ENCODE data around the gene CRABP2. TPM values are rescaled to one million over a fixed set of nuclear protein-coding genes. Genes with fewer than 3 reads are reported as not detected.

The CRABP2 gene
- total and polyA plus RNA-seq, 2 experiments from 2014 or later = 45.9 to 137 TPM

GRCh38 chr1:156704166-156704711 lies 1.1 kb downstream of the CRABP2 start (continued):
- TF ChIP-seq, protein P1, sequence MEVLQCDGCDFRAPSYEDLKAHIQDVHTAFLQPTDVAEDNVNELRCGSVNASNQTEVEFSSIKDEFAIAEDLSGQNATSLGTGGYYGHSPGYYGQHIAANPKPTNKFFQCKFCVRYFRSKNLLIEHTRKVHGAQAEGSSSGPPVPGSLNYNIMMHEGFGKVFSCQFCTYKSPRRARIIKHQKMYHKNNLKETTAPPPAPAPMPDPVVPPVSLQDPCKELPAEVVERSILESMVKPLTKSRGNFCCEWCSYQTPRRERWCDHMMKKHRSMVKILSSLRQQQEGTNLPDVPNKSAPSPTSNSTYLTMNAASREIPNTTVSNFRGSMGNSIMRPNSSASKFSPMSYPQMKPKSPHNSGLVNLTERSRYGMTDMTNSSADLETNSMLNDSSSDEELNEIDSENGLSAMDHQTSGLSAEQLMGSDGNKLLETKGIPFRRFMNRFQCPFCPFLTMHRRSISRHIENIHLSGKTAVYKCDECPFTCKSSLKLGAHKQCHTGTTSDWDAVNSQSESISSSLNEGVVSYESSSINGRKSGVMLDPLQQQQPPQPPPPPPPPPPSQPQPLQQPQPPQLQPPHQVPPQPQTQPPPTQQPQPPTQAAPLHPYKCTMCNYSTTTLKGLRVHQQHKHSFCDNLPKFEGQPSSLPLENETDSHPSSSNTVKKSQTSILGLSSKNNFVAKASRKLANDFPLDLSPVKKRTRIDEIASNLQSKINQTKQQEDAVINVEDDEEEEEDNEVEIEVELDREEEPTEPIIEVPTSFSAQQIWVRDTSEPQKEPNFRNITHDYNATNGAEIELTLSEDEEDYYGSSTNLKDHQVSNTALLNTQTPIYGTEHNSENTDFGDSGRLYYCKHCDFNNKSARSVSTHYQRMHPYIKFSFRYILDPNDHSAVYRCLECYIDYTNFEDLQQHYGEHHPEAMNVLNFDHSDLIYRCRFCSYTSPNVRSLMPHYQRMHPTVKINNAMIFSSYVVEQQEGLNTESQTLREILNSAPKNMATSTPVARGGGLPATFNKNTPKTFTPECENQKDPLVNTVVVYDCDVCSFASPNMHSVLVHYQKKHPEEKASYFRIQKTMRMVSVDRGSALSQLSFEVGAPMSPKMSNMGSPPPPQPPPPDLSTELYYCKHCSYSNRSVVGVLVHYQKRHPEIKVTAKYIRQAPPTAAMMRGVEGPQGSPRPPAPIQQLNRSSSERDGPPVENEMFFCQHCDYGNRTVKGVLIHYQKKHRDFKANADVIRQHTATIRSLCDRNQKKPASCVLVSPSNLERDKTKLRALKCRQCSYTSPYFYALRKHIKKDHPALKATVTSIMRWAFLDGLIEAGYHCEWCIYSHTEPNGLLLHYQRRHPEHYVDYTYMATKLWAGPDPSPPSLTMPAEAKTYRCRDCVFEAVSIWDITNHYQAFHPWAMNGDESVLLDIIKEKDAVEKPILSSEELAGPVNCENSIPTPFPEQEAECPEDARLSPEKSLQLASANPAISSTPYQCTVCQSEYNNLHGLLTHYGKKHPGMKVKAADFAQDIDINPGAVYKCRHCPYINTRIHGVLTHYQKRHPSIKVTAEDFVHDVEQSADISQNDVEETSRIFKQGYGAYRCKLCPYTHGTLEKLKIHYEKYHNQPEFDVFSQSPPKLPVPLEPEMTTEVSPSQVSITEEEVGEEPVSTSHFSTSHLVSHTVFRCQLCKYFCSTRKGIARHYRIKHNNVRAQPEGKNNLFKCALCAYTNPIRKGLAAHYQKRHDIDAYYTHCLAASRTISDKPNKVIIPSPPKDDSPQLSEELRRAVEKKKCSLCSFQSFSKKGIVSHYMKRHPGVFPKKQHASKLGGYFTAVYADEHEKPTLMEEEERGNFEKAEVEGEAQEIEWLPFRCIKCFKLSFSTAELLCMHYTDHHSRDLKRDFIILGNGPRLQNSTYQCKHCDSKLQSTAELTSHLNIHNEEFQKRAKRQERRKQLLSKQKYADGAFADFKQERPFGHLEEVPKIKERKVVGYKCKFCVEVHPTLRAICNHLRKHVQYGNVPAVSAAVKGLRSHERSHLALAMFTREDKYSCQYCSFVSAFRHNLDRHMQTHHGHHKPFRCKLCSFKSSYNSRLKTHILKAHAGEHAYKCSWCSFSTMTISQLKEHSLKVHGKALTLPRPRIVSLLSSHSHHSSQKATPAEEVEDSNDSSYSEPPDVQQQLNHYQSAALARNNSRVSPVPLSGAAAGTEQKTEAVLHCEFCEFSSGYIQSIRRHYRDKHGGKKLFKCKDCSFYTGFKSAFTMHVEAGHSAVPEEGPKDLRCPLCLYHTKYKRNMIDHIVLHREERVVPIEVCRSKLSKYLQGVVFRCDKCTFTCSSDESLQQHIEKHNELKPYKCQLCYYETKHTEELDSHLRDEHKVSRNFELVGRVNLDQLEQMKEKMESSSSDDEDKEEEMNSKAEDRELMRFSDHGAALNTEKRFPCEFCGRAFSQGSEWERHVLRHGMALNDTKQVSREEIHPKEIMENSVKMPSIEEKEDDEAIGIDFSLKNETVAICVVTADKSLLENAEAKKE (CRISPR knock-in tag; IDR thresholded peaks at IDR 0.05) = no peak
- TF ChIP-seq, protein P2, sequence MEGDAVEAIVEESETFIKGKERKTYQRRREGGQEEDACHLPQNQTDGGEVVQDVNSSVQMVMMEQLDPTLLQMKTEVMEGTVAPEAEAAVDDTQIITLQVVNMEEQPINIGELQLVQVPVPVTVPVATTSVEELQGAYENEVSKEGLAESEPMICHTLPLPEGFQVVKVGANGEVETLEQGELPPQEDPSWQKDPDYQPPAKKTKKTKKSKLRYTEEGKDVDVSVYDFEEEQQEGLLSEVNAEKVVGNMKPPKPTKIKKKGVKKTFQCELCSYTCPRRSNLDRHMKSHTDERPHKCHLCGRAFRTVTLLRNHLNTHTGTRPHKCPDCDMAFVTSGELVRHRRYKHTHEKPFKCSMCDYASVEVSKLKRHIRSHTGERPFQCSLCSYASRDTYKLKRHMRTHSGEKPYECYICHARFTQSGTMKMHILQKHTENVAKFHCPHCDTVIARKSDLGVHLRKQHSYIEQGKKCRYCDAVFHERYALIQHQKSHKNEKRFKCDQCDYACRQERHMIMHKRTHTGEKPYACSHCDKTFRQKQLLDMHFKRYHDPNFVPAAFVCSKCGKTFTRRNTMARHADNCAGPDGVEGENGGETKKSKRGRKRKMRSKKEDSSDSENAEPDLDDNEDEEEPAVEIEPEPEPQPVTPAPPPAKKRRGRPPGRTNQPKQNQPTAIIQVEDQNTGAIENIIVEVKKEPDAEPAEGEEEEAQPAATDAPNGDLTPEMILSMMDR (conservative IDR thresholded peaks at IDR 0.05; ENCODE audit: low read depth in 2 of 2) = no peak
- TF ChIP-seq JUNB (IDR thresholded peaks at IDR 0.05; ENCODE audit: unreplicated experiment) = no peak

DNA sequence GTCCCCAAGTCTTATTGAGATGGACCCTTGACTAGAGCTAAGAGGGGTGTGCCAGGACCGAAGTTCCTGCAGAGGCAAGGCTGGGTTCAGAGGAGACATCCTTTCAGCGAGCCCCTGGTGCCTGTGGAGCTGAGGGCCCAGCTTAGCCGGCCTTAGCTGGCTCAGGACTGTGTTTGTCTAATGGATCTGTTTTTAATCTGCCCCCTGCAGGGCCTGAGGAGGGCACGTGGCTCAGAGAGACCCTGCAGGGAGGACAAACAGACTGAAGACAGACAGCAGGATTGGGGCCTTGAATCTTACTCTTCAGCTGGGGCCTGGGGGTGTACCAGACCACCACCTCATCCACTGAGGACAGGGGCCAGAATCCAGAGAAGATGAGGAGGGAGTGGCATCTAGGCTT lies 1.6 kb downstream of the CRABP2 start:
- Mint-ChIP-seq H3K4me1 (peaks cover 40% of the 10 kb centered on the region), H3K36me3 (ENCODE audit: low read depth) (peaks cover 34% of the 10 kb centered on the region), H3K4me3 (peak overlapping the region; percentile 83), H3K27me3 (ENCODE audit: insufficient read depth, low read depth, poor library complexity) (peaks cover 31% of the 10 kb centered on the region), H3K27ac (no peak overlapping the region), H3K9me3 (no peaks in the 10 kb centered on the region; the same call in 2 of the 3 replicates)
- Histone ChIP-seq H3K9me2 (ENCODE audit: insufficient read depth) (no peaks in the 10 kb centered on the region), H3K27ac (ENCODE audit: low read depth) (no peak overlapping the region), H3K36me3 (ENCODE audit: insufficient read depth) (no peaks in the 10 kb centered on the region; the same call in 1 of the 2 replicates), H4K20me1 (replicated peaks; ENCODE audit: insufficient read depth) (no peaks in the 10 kb centered on the region; the same call in 1 of the 2 replicates), H3K79me2 (replicated peaks; ENCODE audit: insufficient read depth) (peaks cover 13% of the 10 kb centered on the region), H3K4me3 (peak overlapping the region; percentile 67), H3F3A (replicated peaks; ENCODE audit: low read depth) (peaks cover 22% of the 10 kb centered on the region), H2AFZ (no peak overlapping the region), H3K4me2 (peak overlapping the region; percentile 92), H3K27me3 (ENCODE audit: insufficient read depth) (peaks cover 27% of the 10 kb centered on the region), H3K4me1 (ENCODE audit: insufficient read depth) (peaks cover 39% of the 10 kb centered on the region)
- ATAC-seq = peak; percentile 1
- DNase-seq (ENCODE audit: low spot score) = no peak
- TF ChIP-seq, protein P2 (conservative IDR thresholded peaks at IDR 0.05; ENCODE audit: low read depth in 2 of 2) = 0 out of 4 replicates have a peak, but pooled peaks of 1 of the 2 experiments have one; percentile 4
- TF ChIP-seq, protein P1 (CRISPR knock-in tag; IDR thresholded peaks at IDR 0.05) = no peak
